K562 (cell line): ENCODE results near the gene ENG. TPM values are rescaled to one million over a fixed set of nuclear protein-coding genes. Genes with fewer than 3 reads are reported as not detected.

Experiments used
- ATAC-seq: fragments of 200-7000 bp; cut with Tn5 transposase; 3 replicates; pipeline ENCODE4 v1.9.1; 2020; ENCODE audit warnings: moderate library complexity
- BruUV-seq: library from RNA; stranded (reverse); fragments of 400-500 nt; replicated peaks from 2 replicates; lab custom pipeline; 2021; lab: Mats Ljungman, UMichigan
- CTCF ChIA-PET: fragments of 300-600 bp; formaldehyde crosslinking; extraction: SDS; loops from one replicate; lab custom pipeline; 2021; ENCODE audit warnings: low intra/inter-chr PET ratio; lab: Yijun Ruan, JAX
- POLR2A ChIA-PET: fragments of 300-600, 350-650 bp; sonication (Branson Sonifier 250); formaldehyde crosslinking; extraction: SDS; loops from one replicate; lab custom pipeline; 2021; ENCODE audit warnings: antibody characterized with exemption, inconsistent platforms; lab: Yijun Ruan, JAX
- DNase-seq, 4 experiments: peaks; one replicate each; pipeline versions ENCODE4 v3.0.0 to v3.0.0-alpha.2; 2011 to 2018; ENCODE audit warnings: low spot score in 3 of 4, mixed read lengths in 3 of 4; ENCODE audit errors: extremely low read depth in 1 of 4
- FAIRE-seq: peaks from 2 replicates; lab custom pipeline; 2011; peaks lifted over from hg19 to GRCh38; lab: Jason Lieb, UNC
- H2AFZ ChIP-seq: 2 replicates; pipeline ENCODE4 v1.6.0; 2011; ENCODE audit warnings: low read depth, low read length, control low read depth, inconsistent platforms
- H3K27ac ChIP-seq: fragments of 200-600 bp; 3 replicates; pipeline ENCODE4 v1.8.0; 2011; ENCODE audit warnings: low read depth, mild to moderate bottlenecking, control low read depth, inconsistent platforms, low read length, moderate library complexity, mixed read lengths; ENCODE audit errors: extremely low read depth
- H3K27me3 ChIP-seq, 2 experiments: fragments of 300-600 bp in 1 of 2; 2 replicates in 1 of 2; 3 replicates in 1 of 2; pipeline versions ENCODE4 v1.6.0 to v1.8.0; 2011; ENCODE audit warnings: inconsistent platforms in 2 of 2, low read length in 2 of 2, mild to moderate bottlenecking in 1 of 2, mixed read lengths in 1 of 2, moderate library complexity in 1 of 2; ENCODE audit not compliant: control insufficient read depth in 2 of 2, insufficient read depth in 2 of 2
- H3K36me3 ChIP-seq: fragments of 300-600 bp; 3 replicates; pipeline ENCODE4 v1.8.0; 2011; ENCODE audit warnings: mild to moderate bottlenecking, low read length, inconsistent platforms; ENCODE audit not compliant: control insufficient read depth, insufficient read depth
- H3K4me1 ChIP-seq, 2 experiments: fragments of 200-600 bp in 1 of 2; replicated peaks in 1 of 2; 2 replicates in 1 of 2; 3 replicates in 1 of 2; pipeline versions ENCODE4 v1.5.1 to v1.8.0; 2011; ENCODE audit warnings: inconsistent platforms in 2 of 2, low read length in 2 of 2, mild to moderate bottlenecking in 1 of 2, mixed read lengths in 1 of 2, moderate library complexity in 1 of 2; ENCODE audit not compliant: control insufficient read depth in 2 of 2, insufficient read depth in 2 of 2
- H3K4me2 ChIP-seq: 2 replicates; pipeline ENCODE4 v1.6.1; 2011; ENCODE audit warnings: low read length, control low read depth, inconsistent platforms, mixed read lengths; ENCODE audit not compliant: insufficient read depth
- H3K4me3 ChIP-seq: fragments of 200-600 bp; sonication (generic), shearing (Covaris generic); 2 replicates; pipeline ENCODE4 v1.5.1; 2016; ENCODE audit warnings: control low read depth, inconsistent platforms
- H3K79me2 ChIP-seq: fragments of 200-600 bp; 3 replicates; pipeline ENCODE4 v1.8.0; 2011; ENCODE audit warnings: low read length, inconsistent platforms; ENCODE audit not compliant: control insufficient read depth, insufficient read depth
- H3K9ac ChIP-seq, 2 experiments: 2 replicates each; pipeline versions ENCODE4 v1.6.0 to v1.6.1; 2011; ENCODE audit warnings: low read depth in 2 of 2, low read length in 2 of 2, control low read depth in 1 of 2, inconsistent platforms in 1 of 2, mild to moderate bottlenecking in 1 of 2, mixed read lengths in 1 of 2; ENCODE audit not compliant: insufficient read depth in 1 of 2
- H3K9me1 ChIP-seq: one replicate; pipeline ENCODE4 v1.6.0; 2011; ENCODE audit warnings: inconsistent platforms, mild to moderate bottlenecking, low read length, moderate library complexity; ENCODE audit not compliant: control insufficient read depth, insufficient read depth
- H3K9me3 ChIP-seq: replicated peaks from 2 replicates; pipeline ENCODE4 v1.5.1; 2011; ENCODE audit warnings: low read depth, low read length, inconsistent platforms; ENCODE audit not compliant: control insufficient read depth, insufficient read depth
- H4K20me1 ChIP-seq: replicated peaks from 2 replicates; pipeline ENCODE4 v1.6.1; 2011; ENCODE audit warnings: low read length, inconsistent platforms, mixed read lengths; ENCODE audit not compliant: control insufficient read depth, insufficient read depth
- ARNT ChIP-seq, 2 experiments: fragments of 450-650 bp; IDR thresholded peaks; 2 replicates each; pipeline ENCODE4 v1.6.1; 2016; ENCODE audit warnings: mild to moderate bottlenecking in 1 of 2
- CBFA2T3 ChIP-seq: fragments of 450-650 bp; IDR thresholded peaks from 2 replicates; pipeline ENCODE4 v1.6.1; 2017
- CBX5 ChIP-seq: IDR thresholded peaks from 2 replicates; pipeline ENCODE4 v1.6.1; 2014; ENCODE audit warnings: low read depth, borderline replicate concordance
- ERF ChIP-seq: fragments of 450-650 bp; formaldehyde crosslinking; IDR thresholded peaks from 2 replicates; pipeline ENCODE4 v1.4.0; 2020; ENCODE audit warnings: mild to moderate bottlenecking, mixed read lengths
- HOXB6 ChIP-seq: fragments of 250-450 bp; sonication (Bioruptor Pico); IDR thresholded peaks from 2 replicates; pipeline ENCODE4 v1.5.1; 2022; ENCODE audit warnings: mild to moderate bottlenecking, borderline replicate concordance
- KDM5B ChIP-seq: fragments of 200-600 bp; sonication (generic); IDR thresholded peaks from 2 replicates; pipeline ENCODE4 v1.6.1; 2012; ENCODE audit warnings: low read depth, mild to moderate bottlenecking, moderate library complexity, low read length, control low read depth, inconsistent platforms; ENCODE audit not compliant: insufficient replicate concordance
- POLR2A ChIP-seq: fragments of 450-650 bp; conservative IDR thresholded peaks from 2 replicates; pipeline ENCODE4 v1.6.1; 2016
- POLR2AphosphoS2 ChIP-seq: IDR thresholded peaks from 2 replicates; pipeline ENCODE4 v1.6.1; 2012; ENCODE audit warnings: low read length, improper control_type of control experiment
- POLR2B ChIP-seq: fragments of 450-650 bp; IDR thresholded peaks from 2 replicates; pipeline ENCODE4 v1.6.1; 2018; ENCODE audit warnings: low read depth; ENCODE audit not compliant: partially characterized antibody
- POLR2G ChIP-seq: fragments of 200-400 bp; formaldehyde crosslinking; IDR thresholded peaks from 2 replicates; pipeline ENCODE4 v1.6.1; 2017; ENCODE audit warnings: low read depth, mild to moderate bottlenecking, antibody characterized with exemption, low read length, moderate library complexity
- PURB ChIP-seq: sonication (generic); formaldehyde crosslinking; IDR thresholded peaks from 2 replicates; pipeline ENCODE4 v1.9.0; 2021; ENCODE audit warnings: low read depth, mild to moderate bottlenecking, missing genetic modification reagents
- RBFOX2 ChIP-seq: fragments of 200-400 bp; formaldehyde crosslinking; IDR thresholded peaks from 2 replicates; pipeline ENCODE4 v1.6.1; 2017; ENCODE audit warnings: low read depth, mild to moderate bottlenecking, low read length, moderate library complexity
- SUPT5H ChIP-seq: fragments of 450-650 bp; IDR thresholded peaks from 2 replicates; pipeline ENCODE4 v1.6.1; 2016
- XRCC4 ChIP-seq: IDR thresholded peaks from one replicate; pipeline ENCODE4 v1.6.1; 2011; ENCODE audit not compliant: insufficient read depth, insufficient read length; ENCODE audit errors: extremely low read depth
- ZBTB33 ChIP-seq: sonication (generic); formaldehyde crosslinking; IDR thresholded peaks from 2 replicates; pipeline ENCODE4 v1.8.1; 2023; ENCODE audit warnings: mild to moderate bottlenecking, missing genetic modification reagents
- ZBTB7A ChIP-seq: IDR thresholded peaks from 2 replicates; pipeline ENCODE4 v1.6.1; 2011; ENCODE audit warnings: low read depth, mild to moderate bottlenecking, low read length, moderate library complexity, borderline replicate concordance; ENCODE audit not compliant: control insufficient read depth
- ZNF133 ChIP-seq: fragments of 250-450 bp; sonication (Bioruptor Pico); IDR thresholded peaks from 2 replicates; pipeline ENCODE4 v1.4.0; 2020; ENCODE audit warnings: mild to moderate bottlenecking
- ZNF24 ChIP-seq: fragments of 450-650 bp; IDR thresholded peaks from 2 replicates; pipeline ENCODE4 v1.6.1; 2016
- ZNF507 ChIP-seq: conservative IDR thresholded peaks from 2 replicates; pipeline ENCODE4 v1.6.1; 2017; ENCODE audit warnings: missing genetic modification characterization, missing compliant biosample characterization
- ZNF57 ChIP-seq: fragments of 450-650 bp; formaldehyde crosslinking; IDR thresholded peaks from 2 replicates; pipeline ENCODE4 v1.4.0; 2020; ENCODE audit warnings: mild to moderate bottlenecking, moderate library complexity
- ZNF780A ChIP-seq: fragments of 250-450 bp; sonication (Bioruptor Pico); IDR thresholded peaks from 2 replicates; pipeline ENCODE4 v1.5.0; 2021; ENCODE audit warnings: mild to moderate bottlenecking
- WGBS: fragments of 100-300 bp; shearing (Covaris generic); methylation state at CpG from one replicate; pipeline ENCODE4 v1.1.6; 2016; ENCODE audit warnings: low coverage, mixed read lengths; ENCODE audit not compliant: insufficient coverage; ENCODE audit errors: missing lambda C conversion rate; 5-methylcytosine and 5-hydroxymethylcytosine counted together
- in situ Hi-C: fragments of 300-500 bp; cut with MboI; formaldehyde crosslinking; loops from 4 replicates; pipeline ENCODE4 v1.15.0; 2018; ENCODE audit warnings: inconsistent platforms, mixed read lengths
- intact Hi-C: fragments of 100-400 bp; cut with micrococcal nuclease; formaldehyde crosslinking; loops from 2 replicates; pipeline ENCODE4 v1.14.2; 2022
- polyA plus RNA-seq, 8 experiments: library from polyadenylated mRNA; depleted of rRNA in 4 of 8; stranded (reverse) in 5 of 8; unstranded in 3 of 8; fragments of >200 nt; fragmentation: Nextera tagmentation in 2 of 8; fragmentation: Illumina TruSeq in 1 of 8; extraction: Ambion mirVana in 2 of 8; extraction: Trizol in 1 of 8; gene quantifications; 2 replicates each; pipeline versions ENCODE4 v1.2.1 to v1.2.3, GENCODE V29; 2011 to 2014; ENCODE audit warnings: inconsistent platforms in 1 of 8, missing spikeins in 1 of 8
- total RNA-seq, 7 experiments: library from RNA; depleted of rRNA in 6 of 7; stranded (reverse); fragments of >200 nt in 6 of 7; fragmentation: Illumina TruSeq in 2 of 7; extraction: Trizol in 2 of 7; gene quantifications; 2 replicates each; pipeline versions ENCODE4 v1.2.1 to v1.2.3, GENCODE V29; 2011 to 2021; ENCODE audit warnings: low replicate concordance in 1 of 7
- TF ChIP-seq, protein P1 (sequence below): fragments of 450-650 bp; IDR thresholded peaks from 2 replicates; pipeline ENCODE4 v1.6.1; 2017; ENCODE audit warnings: mild to moderate bottlenecking, moderate library complexity

The ENG gene
- total and polyA plus RNA-seq, 9 of the 15 experiments (the other 6 are each of a cell fraction or from before 2014, with no cell fraction given) = 0.04 to 0.40 (median 0.14) TPM; not detected in 1

- H3K9ac ChIP-seq = peak overlapping the region in 1 of 2 experiments; percentile 77; a peak in 1 of 4 replicates
- BruUV-seq = no TSS peak
- peak; percentile 56 for ATAC-seq
Observed at GRCh38 chr9:127794001-127794791, 60.3 kb downstream of the ENG start.

More at GRCh38 chr9:127794001-127794791, 60.3 kb downstream of the ENG start:
- POLR2A ChIA-PET = interaction anchor here (0.5 to 2.7 kb wide), 6 partner anchors 8 to 83 kb away, joined by 4 to 19 read pairs (median 9); partner anchors contain the start of genes AK1 and FPGS
- no peaks in the 10 kb centered on the region for H3K9me1 ChIP-seq
- FAIRE-seq = no peak
- no peak overlapping the region for H3K27ac ChIP-seq
- H3K4me3 ChIP-seq = no peak overlapping the region
- H3K4me1 ChIP-seq = peaks cover 2 to 19% of the 10 kb centered on the region in 2 experiments; a peak in 4 of 5 replicates
- TF ChIP-seq, protein P1, sequence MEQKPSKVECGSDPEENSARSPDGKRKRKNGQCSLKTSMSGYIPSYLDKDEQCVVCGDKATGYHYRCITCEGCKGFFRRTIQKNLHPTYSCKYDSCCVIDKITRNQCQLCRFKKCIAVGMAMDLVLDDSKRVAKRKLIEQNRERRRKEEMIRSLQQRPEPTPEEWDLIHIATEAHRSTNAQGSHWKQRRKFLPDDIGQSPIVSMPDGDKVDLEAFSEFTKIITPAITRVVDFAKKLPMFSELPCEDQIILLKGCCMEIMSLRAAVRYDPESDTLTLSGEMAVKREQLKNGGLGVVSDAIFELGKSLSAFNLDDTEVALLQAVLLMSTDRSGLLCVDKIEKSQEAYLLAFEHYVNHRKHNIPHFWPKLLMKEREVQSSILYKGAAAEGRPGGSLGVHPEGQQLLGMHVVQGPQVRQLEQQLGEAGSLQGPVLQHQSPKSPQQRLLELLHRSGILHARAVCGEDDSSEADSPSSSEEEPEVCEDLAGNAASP = no peak
- TF ChIP-seq ZBTB7A (0 out of 2 replicates have a peak, but pooled peaks have one; percentile 22), ZBTB33 (CRISPR knock-in tag) (peak; percentile 60; the same call in 1 of the 2 replicates), KDM5B (peak; percentile 38), RBFOX2 (peak; percentile 38; the same call in 1 of the 2 replicates), HOXB6 (CRISPR knock-in tag) (no peak), ZNF133 (CRISPR knock-in tag) (no peak), POLR2A (peak; percentile 60), ZNF57 (CRISPR knock-in tag) (no peak), ZNF24 (no peak), ARNT (IDR thresholded peaks at IDR 0.05) (no peak), POLR2B (peak; percentile 39), ERF (CRISPR knock-in tag) (no peak), POLR2G (peak; percentile 39; the same call in 1 of the 2 replicates), SUPT5H (peak; percentile 51), ZNF780A (CRISPR knock-in tag) (no peak), CBFA2T3 (peak; percentile 49), POLR2AphosphoS2 (peak; percentile 87; the same call in 1 of the 2 replicates), XRCC4 (no peak), ZNF507 (tag) (no peak), CBX5 (no peak), PURB (no peak)
- H3K79me2 ChIP-seq = peaks cover 11% of the 10 kb centered on the region
- H3K36me3 ChIP-seq = peaks cover 40% of the 10 kb centered on the region; the same call in 2 of the 3 replicates
- H3K9me3 ChIP-seq = no peaks in the 10 kb centered on the region
- no peak overlapping the region for H2AFZ ChIP-seq
- peaks cover 3% of the 10 kb centered on the region; the same call in 1 of the 2 replicates for H4K20me1 ChIP-seq
- H3K4me2 ChIP-seq = no peak overlapping the region
- H3K27me3 ChIP-seq = no peaks in the 10 kb centered on the region
- intact Hi-C loops = no loop called here
- WGBS = 63% methylated on average over 13 of the region's 14 CpGs
- in situ Hi-C loops = no loop called here
- DNase-seq = peak in 1 of 4 experiments; percentile 46
- CTCF ChIA-PET = no interaction called here
